ENCODE data around the gene AURKA.

Gene AURKA

GRCh38 chr20:56371977-56372376 lies 20.0 kb downstream of the AURKA start:
- TF ChIP-seq CTCF (conservative IDR thresholded peaks at IDR 0.05; ENCODE audit: low read depth, low read length) = no peak
- H3K4me3 ChIP-seq (ENCODE audit: low read length) = no peak overlapping the region
- DNase-seq (ENCODE audit: low read depth) = no peak

GRCh38 chr20:56369179-56369578 lies 22.8 kb downstream of the AURKA start:
- TF ChIP-seq CTCF (conservative IDR thresholded peaks at IDR 0.05; ENCODE audit: low read depth, low read length) = no peak
- H3K4me3 ChIP-seq (ENCODE audit: low read length) = no peak overlapping the region
- DNase-seq (ENCODE audit: low read depth) = no peak

- H3K4me3 ChIP-seq (ENCODE audit: low read length) = no peak overlapping the region
- no peak for DNase-seq (ENCODE audit: low read depth)
- no peak for TF ChIP-seq CTCF (conservative IDR thresholded peaks at IDR 0.05; ENCODE audit: low read depth, low read length)
Measured at GRCh38 chr20:56368351-56369134, 23.5 kb downstream of the AURKA start.

- no peak for DNase-seq (ENCODE audit: low read depth)
Measured at GRCh38 chr20:56363491-56363890, 28.5 kb downstream of the AURKA start.

GRCh38 chr20:56362833-56363413 lies 29.1 kb downstream of the AURKA start:
- H3K4me3 ChIP-seq (ENCODE audit: low read length) = no peak overlapping the region
- no peak for DNase-seq (ENCODE audit: low read depth)
- TF ChIP-seq CTCF (conservative IDR thresholded peaks at IDR 0.05; ENCODE audit: low read depth, low read length) = no peak

More at GRCh38 chr20:56363491-56363890, 28.5 kb downstream of the AURKA start:
- no peak for TF ChIP-seq CTCF (conservative IDR thresholded peaks at IDR 0.05; ENCODE audit: low read depth, low read length)
- H3K4me3 ChIP-seq (ENCODE audit: low read length) = no peak overlapping the region

GRCh38 chr20:56361900-56362299 lies 30.1 kb downstream of the AURKA start:
- no peak for DNase-seq (ENCODE audit: low read depth)
- H3K4me3 ChIP-seq (ENCODE audit: low read length) = no peak overlapping the region
- TF ChIP-seq CTCF (conservative IDR thresholded peaks at IDR 0.05; ENCODE audit: low read depth, low read length) = no peak

- no peak overlapping the region for H3K4me3 ChIP-seq (ENCODE audit: low read length)
- no peak for TF ChIP-seq CTCF (conservative IDR thresholded peaks at IDR 0.05; ENCODE audit: low read depth, low read length)
- no peak for DNase-seq (ENCODE audit: low read depth)
Measured at GRCh38 chr20:56360908-56361205, 31.2 kb downstream of the AURKA start.
